ENCODE data around the gene SUCO. TPM values are rescaled to one million over a fixed set of nuclear protein-coding genes. Genes with fewer than 3 reads are reported as not detected.

The SUCO gene
- total RNA-seq, 2 donors from 2014 or later = 62.2 TPM

DNA sequence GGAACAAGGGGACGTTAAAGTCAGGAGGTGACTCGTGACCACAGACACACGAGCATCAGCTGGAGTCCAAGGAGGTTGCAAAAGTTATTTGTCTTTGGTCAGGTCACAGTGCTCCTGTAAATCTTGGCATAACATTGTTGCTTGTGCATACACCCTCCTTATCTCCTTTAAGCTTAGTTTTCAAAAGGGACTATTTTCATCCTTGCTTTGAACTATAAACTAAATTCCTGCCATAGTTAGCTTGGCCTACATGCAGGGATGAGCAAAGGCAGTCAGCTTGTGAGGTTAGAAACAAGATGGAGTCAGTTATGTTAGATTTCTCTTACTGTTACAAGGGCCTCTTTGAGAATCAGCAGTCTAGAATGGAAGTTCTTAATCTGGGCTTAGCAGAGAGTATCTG, 97.9 kb downstream of the SUCO start:
- Histone ChIP-seq H3K4me3 (ENCODE audit: low read length) (no peak overlapping the region), H3K9me3 (ENCODE audit: control insufficient read depth, low read length) (peaks cover 24% of the 10 kb centered on the region), H3K36me3 (ENCODE audit: control insufficient read depth, insufficient read depth, low read length) (no peaks in the 10 kb centered on the region), H3K27ac (ENCODE audit: low read depth, low read length) (no peak overlapping the region), H3K27me3 (ENCODE audit: control insufficient read depth, insufficient read depth, low read length, poor library complexity, severe bottlenecking) (no peaks in the 10 kb centered on the region), H3K4me1 (ENCODE audit: control insufficient read depth, insufficient read depth, low read length) (no peaks in the 10 kb centered on the region), H3K9ac (ENCODE audit: extremely low read depth, low read length, poor library complexity, severe bottlenecking) (no peak overlapping the region)
- Mint-ChIP-seq H3K36me3 (ENCODE audit: low read depth) (peaks cover 6% of the 10 kb centered on the region), H3K27me3 (ENCODE audit: insufficient read depth) (no peaks in the 10 kb centered on the region), H3K4me1 (peaks cover 4% of the 10 kb centered on the region), H3K9me3 (peaks cover 29% of the 10 kb centered on the region), H3K4me3 (no peak overlapping the region), H3K27ac (no peak overlapping the region)
- WGBS, 2 experiments (ENCODE audit: insufficient coverage in 1 of 2, insufficient read length in 1 of 2) = 88 to 94% methylated on average over 3 of the region's 3 CpGs
- TF ChIP-seq, protein P1, sequence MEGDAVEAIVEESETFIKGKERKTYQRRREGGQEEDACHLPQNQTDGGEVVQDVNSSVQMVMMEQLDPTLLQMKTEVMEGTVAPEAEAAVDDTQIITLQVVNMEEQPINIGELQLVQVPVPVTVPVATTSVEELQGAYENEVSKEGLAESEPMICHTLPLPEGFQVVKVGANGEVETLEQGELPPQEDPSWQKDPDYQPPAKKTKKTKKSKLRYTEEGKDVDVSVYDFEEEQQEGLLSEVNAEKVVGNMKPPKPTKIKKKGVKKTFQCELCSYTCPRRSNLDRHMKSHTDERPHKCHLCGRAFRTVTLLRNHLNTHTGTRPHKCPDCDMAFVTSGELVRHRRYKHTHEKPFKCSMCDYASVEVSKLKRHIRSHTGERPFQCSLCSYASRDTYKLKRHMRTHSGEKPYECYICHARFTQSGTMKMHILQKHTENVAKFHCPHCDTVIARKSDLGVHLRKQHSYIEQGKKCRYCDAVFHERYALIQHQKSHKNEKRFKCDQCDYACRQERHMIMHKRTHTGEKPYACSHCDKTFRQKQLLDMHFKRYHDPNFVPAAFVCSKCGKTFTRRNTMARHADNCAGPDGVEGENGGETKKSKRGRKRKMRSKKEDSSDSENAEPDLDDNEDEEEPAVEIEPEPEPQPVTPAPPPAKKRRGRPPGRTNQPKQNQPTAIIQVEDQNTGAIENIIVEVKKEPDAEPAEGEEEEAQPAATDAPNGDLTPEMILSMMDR (conservative IDR thresholded peaks at IDR 0.05) = no peak
- no peak for DNase-seq

DNA sequence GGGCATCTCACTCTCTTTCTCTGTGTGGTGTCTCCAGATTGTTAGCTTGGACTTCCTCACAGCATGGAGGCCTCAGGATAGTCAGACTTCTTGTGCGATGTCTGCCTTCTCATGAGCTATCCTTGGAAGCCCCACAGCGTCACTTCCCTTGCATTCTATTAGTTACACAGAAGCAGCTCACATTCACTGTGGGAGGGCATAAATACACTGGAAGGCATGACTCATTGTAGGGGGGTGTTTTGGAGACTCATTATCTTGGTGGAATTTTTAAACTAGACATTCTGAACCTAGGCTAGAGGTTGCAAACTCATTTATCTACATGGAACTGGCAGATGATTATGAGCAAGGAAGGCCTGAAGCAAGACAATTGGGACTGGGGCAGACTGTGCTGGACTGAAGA, 104.6 kb downstream of the SUCO start:
- Mint-ChIP-seq H3K4me1 (peaks cover 19% of the 10 kb centered on the region), H3K36me3 (ENCODE audit: low read depth) (peaks cover under 1% of the 10 kb centered on the region), H3K27ac (no peak overlapping the region), H3K9me3 (peaks cover 12% of the 10 kb centered on the region), H3K27me3 (ENCODE audit: insufficient read depth) (no peaks in the 10 kb centered on the region), H3K4me3 (no peak overlapping the region)
- H3K9me3 ChIP-seq (ENCODE audit: control insufficient read depth, low read length) = peaks cover 7% of the 10 kb centered on the region
- TF ChIP-seq, protein P1 (conservative IDR thresholded peaks at IDR 0.05) = no peak
- no peaks in the 10 kb centered on the region for H3K4me1 ChIP-seq (ENCODE audit: control insufficient read depth, insufficient read depth, low read length)
- H3K4me3 ChIP-seq (ENCODE audit: low read length) = no peak overlapping the region
- no peaks in the 10 kb centered on the region for H3K27me3 ChIP-seq (ENCODE audit: control insufficient read depth, insufficient read depth, low read length, poor library complexity, severe bottlenecking)
- no peak overlapping the region for H3K27ac ChIP-seq (ENCODE audit: low read depth, low read length)
- WGBS, 2 experiments (ENCODE audit: insufficient coverage in 1 of 2, insufficient read length in 1 of 2) = 89% methylated on average over 2 of the region's 2 CpGs; no CpG with 5 or more reads in 1 of the 2 experiments
- no peak overlapping the region for H3K9ac ChIP-seq (ENCODE audit: extremely low read depth, low read length, poor library complexity, severe bottlenecking)
- no peak for DNase-seq
- H3K36me3 ChIP-seq (ENCODE audit: control insufficient read depth, insufficient read depth, low read length) = no peaks in the 10 kb centered on the region

DNA sequence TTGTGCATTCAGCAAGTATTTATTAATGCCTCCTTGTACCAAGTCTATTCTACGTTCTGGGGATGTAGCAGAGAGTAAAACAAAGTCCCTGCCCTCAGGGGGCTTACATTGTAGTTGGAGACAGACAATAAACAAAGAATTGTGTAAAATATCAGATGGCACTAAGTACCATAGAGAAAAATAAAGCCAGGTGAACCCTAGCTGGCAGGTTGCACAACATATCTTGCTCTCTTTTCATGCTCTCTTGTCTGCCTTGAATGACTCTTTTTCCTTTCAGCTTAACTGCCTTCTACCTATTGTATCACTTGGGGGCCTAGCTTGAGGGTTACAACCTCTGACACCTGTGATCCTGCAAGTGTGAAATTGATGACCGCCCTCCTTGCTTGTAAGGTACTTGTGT, 105.3 kb downstream of the SUCO start:
- peaks cover 19% of the 10 kb centered on the region for H3K4me1 Mint-ChIP-seq
- no peaks in the 10 kb centered on the region for H3K36me3 ChIP-seq (ENCODE audit: control insufficient read depth, insufficient read depth, low read length)
- WGBS, 2 experiments (ENCODE audit: insufficient coverage in 1 of 2, insufficient read length in 1 of 2) = 94 to 100% methylated on average over 1 to 2 of the region's 2 CpGs
- no peak for DNase-seq
- TF ChIP-seq, protein P1 (conservative IDR thresholded peaks at IDR 0.05) = no peak
- no peak overlapping the region for H3K4me3 ChIP-seq (ENCODE audit: low read length)
- H3K27me3 Mint-ChIP-seq (ENCODE audit: insufficient read depth) = no peaks in the 10 kb centered on the region
- no peak overlapping the region for H3K9ac ChIP-seq (ENCODE audit: extremely low read depth, low read length, poor library complexity, severe bottlenecking)
- H3K27ac Mint-ChIP-seq = no peak overlapping the region
- H3K27me3 ChIP-seq (ENCODE audit: control insufficient read depth, insufficient read depth, low read length, poor library complexity, severe bottlenecking) = no peaks in the 10 kb centered on the region
- H3K27ac ChIP-seq (ENCODE audit: low read depth, low read length) = no peak overlapping the region
- H3K9me3 ChIP-seq (ENCODE audit: control insufficient read depth, low read length) = no peaks in the 10 kb centered on the region
- H3K4me1 ChIP-seq (ENCODE audit: control insufficient read depth, insufficient read depth, low read length) = no peaks in the 10 kb centered on the region
- H3K36me3 Mint-ChIP-seq (ENCODE audit: low read depth) = no peaks in the 10 kb centered on the region
- no peak overlapping the region for H3K4me3 Mint-ChIP-seq
- peaks cover 7% of the 10 kb centered on the region for H3K9me3 Mint-ChIP-seq

Data from endodermal cell (in vitro differentiated cells).